ENCODE data around the gene DEUP1.

The DEUP1 gene

DNA sequence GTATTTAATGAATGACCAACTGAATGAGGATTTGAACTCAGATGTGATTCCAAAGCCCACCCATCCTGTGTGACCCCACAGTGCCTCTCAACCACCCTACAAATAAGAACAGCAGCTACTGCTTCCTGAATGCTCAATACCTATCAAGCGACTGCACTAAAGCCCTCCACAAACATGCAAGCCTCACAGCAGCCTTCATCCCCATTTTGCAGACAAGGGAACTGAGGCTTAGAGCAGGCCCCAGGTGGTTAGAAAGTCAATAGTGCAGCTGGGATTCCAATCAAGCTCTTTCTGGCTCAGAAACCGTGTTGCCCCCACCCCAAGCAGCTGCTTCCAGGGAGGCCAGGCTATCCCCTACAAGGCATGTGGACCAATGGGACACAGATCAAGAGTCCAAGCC, 155.4 kb downstream of the DEUP1 start:
- no peak for DNase-seq (ENCODE audit: low read depth)
- TF ChIP-seq, protein P1, sequence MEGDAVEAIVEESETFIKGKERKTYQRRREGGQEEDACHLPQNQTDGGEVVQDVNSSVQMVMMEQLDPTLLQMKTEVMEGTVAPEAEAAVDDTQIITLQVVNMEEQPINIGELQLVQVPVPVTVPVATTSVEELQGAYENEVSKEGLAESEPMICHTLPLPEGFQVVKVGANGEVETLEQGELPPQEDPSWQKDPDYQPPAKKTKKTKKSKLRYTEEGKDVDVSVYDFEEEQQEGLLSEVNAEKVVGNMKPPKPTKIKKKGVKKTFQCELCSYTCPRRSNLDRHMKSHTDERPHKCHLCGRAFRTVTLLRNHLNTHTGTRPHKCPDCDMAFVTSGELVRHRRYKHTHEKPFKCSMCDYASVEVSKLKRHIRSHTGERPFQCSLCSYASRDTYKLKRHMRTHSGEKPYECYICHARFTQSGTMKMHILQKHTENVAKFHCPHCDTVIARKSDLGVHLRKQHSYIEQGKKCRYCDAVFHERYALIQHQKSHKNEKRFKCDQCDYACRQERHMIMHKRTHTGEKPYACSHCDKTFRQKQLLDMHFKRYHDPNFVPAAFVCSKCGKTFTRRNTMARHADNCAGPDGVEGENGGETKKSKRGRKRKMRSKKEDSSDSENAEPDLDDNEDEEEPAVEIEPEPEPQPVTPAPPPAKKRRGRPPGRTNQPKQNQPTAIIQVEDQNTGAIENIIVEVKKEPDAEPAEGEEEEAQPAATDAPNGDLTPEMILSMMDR (IDR thresholded peaks at IDR 0.05; ENCODE audit: low read depth, low read length, missing control alignments), result no peak
- H3K4me3 ChIP-seq (ENCODE audit: low read depth, low read length), result no peak overlapping the region
- in situ Hi-C loops (cut with HindIII; ENCODE audit: low sequenced_read_pairs), result no loop called here

DNA sequence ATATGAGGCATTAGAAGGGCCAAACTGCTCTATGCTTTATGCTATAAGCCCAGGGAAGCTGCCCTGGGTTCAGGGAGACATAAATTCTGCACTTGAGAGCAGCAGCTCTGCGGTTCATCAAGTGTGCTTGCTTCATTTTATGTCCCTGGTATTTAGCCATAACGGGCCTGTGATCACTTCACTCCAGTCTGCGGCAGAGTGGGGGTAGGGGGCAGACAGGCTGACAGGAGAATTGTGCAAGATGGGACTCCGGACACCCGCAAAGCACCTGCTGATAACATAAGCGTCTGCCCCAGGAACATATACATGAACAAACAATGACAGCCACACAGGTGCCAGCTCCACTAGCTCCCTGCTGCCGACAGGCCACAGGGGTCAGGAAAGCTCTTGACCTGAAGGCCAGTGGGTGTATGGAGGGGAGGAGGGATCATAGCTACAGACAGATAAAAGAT, 156.5 kb downstream of the DEUP1 start:
- in situ Hi-C loops (cut with HindIII; ENCODE audit: low sequenced_read_pairs), result no loop called here

More for the DNA sequence above, 156.5 kb downstream of the DEUP1 start:
- no peak overlapping the region for H3K4me3 ChIP-seq (ENCODE audit: low read depth, low read length)
- DNase-seq (ENCODE audit: low read depth), result no peak
- TF ChIP-seq, protein P1 (IDR thresholded peaks at IDR 0.05; ENCODE audit: low read depth, low read length, missing control alignments), result no peak
